ENCODE results near the gene SP5.

- no peak for TF ChIP-seq CTCF (IDR thresholded peaks at IDR 0.05)
- no peak for TF ChIP-seq POLR2AphosphoS5 (IDR thresholded peaks at IDR 0.05)
- TF ChIP-seq POLR2A (IDR thresholded peaks at IDR 0.05; ENCODE audit: low read depth), result no peak
- no peak for TF ChIP-seq EP300 (IDR thresholded peaks at IDR 0.05)
These were observed 25.5 kb downstream of the SP5 start for GRCh38 chr2:170740660-170741059.

Measured in esophagus muscularis mucosa (tissue), 4 donors.